Spleen (tissue), 7 donors: ENCODE results near the gene MPP4.

Source experiments
- POLR2A ChIP-seq, 3 donors: fragments of 450-650 bp; IDR thresholded peaks; one replicate each; pipeline ENCODE4 v1.5.1; 2017; ENCODE audit warnings: antibody characterized with exemption in 3 of 3, mild to moderate bottlenecking in 1 of 3
- POLR2AphosphoS5 ChIP-seq, 3 donors: sonication (generic); formaldehyde crosslinking; IDR thresholded peaks; one replicate each; pipeline ENCODE4 v1.5.1; 2017; ENCODE audit warnings: antibody characterized with exemption in 3 of 3
- TF ChIP-seq, protein P1 (sequence below), 11 experiments: fragments of 200-600 bp in 7 of 11; fragments of 450-650 bp in 4 of 11; sonication (generic) in 4 of 11; IDR thresholded peaks in 8 of 11; conservative IDR thresholded peaks in 3 of 11; 1 replicate in 7 of 11; 2 replicates in 4 of 11; pipeline versions ENCODE4 v1.4.0 to v1.8.0; 2016 to 2021; ENCODE audit warnings: antibody characterized with exemption in 11 of 11, inconsistent platforms in 4 of 11, mild to moderate bottlenecking in 1 of 11
- donor health status: DM: no; HTN: no; CAD: no; lungs with moderate emphysema.
- donor health status: DM: no; HTN: no; CAD: no.
- donor health status: DM: no; HTN: no; CAD: no.

DNA sequence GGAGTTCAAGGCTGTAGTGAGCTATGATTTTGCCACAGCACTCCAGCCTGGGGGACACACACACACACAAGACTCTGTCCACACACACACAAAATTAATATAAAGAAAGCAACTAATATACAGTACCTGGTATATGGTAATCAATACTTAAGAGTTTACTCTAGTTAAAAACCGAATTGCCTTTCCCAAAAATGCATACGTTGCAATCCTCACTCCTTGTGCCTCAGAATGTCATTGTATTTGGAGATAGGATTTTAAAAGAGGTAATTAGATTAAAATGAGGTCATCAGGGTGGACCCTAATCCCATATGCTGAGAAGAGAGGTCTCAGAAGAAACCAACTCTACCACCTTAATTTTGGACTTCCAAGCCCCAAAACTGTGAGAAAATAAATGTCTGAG, 90.9 kb downstream of the MPP4 start:
- TF ChIP-seq, protein P1, sequence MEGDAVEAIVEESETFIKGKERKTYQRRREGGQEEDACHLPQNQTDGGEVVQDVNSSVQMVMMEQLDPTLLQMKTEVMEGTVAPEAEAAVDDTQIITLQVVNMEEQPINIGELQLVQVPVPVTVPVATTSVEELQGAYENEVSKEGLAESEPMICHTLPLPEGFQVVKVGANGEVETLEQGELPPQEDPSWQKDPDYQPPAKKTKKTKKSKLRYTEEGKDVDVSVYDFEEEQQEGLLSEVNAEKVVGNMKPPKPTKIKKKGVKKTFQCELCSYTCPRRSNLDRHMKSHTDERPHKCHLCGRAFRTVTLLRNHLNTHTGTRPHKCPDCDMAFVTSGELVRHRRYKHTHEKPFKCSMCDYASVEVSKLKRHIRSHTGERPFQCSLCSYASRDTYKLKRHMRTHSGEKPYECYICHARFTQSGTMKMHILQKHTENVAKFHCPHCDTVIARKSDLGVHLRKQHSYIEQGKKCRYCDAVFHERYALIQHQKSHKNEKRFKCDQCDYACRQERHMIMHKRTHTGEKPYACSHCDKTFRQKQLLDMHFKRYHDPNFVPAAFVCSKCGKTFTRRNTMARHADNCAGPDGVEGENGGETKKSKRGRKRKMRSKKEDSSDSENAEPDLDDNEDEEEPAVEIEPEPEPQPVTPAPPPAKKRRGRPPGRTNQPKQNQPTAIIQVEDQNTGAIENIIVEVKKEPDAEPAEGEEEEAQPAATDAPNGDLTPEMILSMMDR (IDR thresholded peaks at IDR 0.05 in 8 of 11, conservative IDR thresholded peaks at IDR 0.05 in 3 of 11): no peak
- no peak for TF ChIP-seq POLR2AphosphoS5 (IDR thresholded peaks at IDR 0.05)
- no peak for TF ChIP-seq POLR2A (IDR thresholded peaks at IDR 0.05)
